H1 (cell line): Measurements from ENCODE around the gene C3orf18. TPM values are rescaled to one million over a fixed set of nuclear protein-coding genes. Genes with fewer than 3 reads are reported as not detected.
A peak's percentile ranks its signal among the peaks of the same experiment; 100 is the strongest.

Source experiments
- CTCF ChIA-PET: fragments of 300-600 bp; sonication (Branson Sonifier 250); formaldehyde crosslinking; loops from one replicate; lab custom pipeline; 2021; ENCODE audit not compliant: partially characterized antibody; lab: Charles Lee
- POLR2A ChIA-PET: fragments of 300-600 bp; sonication (Branson Sonifier 250); formaldehyde crosslinking; loops from one replicate; lab custom pipeline; 2021; ENCODE audit warnings: inconsistent platforms; ENCODE audit not compliant: partially characterized antibody; lab: Charles Lee
- DNase-seq, 2 experiments: peaks; one replicate each; pipeline versions ENCODE4 v3.0.0 to v3.0.0-alpha.2; 2010 to 2022; ENCODE audit warnings: low spot score in 2 of 2, low read depth in 1 of 2, mixed read lengths in 1 of 2
- FAIRE-seq: peaks from 2 replicates; lab custom pipeline; 2011; peaks lifted over from hg19 to GRCh38; lab: Jason Lieb, UNC
- H2AFZ ChIP-seq: 2 replicates; pipeline ENCODE4 v1.8.1; 2012; ENCODE audit warnings: low read length, inconsistent platforms
- H2AK5ac ChIP-seq: 2 replicates; pipeline ENCODE4 v1.6.1; 2013; ENCODE audit warnings: low read depth, low read length
- H2BK120ac ChIP-seq: replicated peaks from 2 replicates; pipeline ENCODE3; 2013; ENCODE audit warnings: low read depth, low read length, inconsistent platforms
- H2BK12ac ChIP-seq: 2 replicates; pipeline ENCODE4 v1.6.1; 2013; ENCODE audit warnings: low read depth, low read length
- H2BK15ac ChIP-seq: 2 replicates; pipeline ENCODE4 v1.6.1; 2013; ENCODE audit warnings: low read length
- H2BK20ac ChIP-seq: 2 replicates; pipeline ENCODE4 v1.6.1; 2013; ENCODE audit warnings: low read length
- H2BK5ac ChIP-seq: 2 replicates; pipeline ENCODE4 v1.6.1; 2013; ENCODE audit warnings: low read depth, low read length
- H3K14ac ChIP-seq: 2 replicates; pipeline ENCODE4 v1.6.1; 2013; ENCODE audit warnings: inconsistent platforms; ENCODE audit not compliant: insufficient read length
- H3K18ac ChIP-seq: 2 replicates; pipeline ENCODE4 v1.6.1; 2013; ENCODE audit warnings: low read length; ENCODE audit errors: extremely low read depth
- H3K23ac ChIP-seq: 2 replicates; pipeline ENCODE4 v1.6.1; 2013; ENCODE audit warnings: inconsistent platforms; ENCODE audit not compliant: insufficient read length
- H3K23me2 ChIP-seq: 2 replicates; pipeline ENCODE4 v1.6.1; 2013; ENCODE audit warnings: low read depth, low read length
- H3K27ac ChIP-seq: 2 replicates; pipeline ENCODE4 v1.6.1; 2011; ENCODE audit warnings: low read depth, low read length, inconsistent platforms
- H3K27me3 ChIP-seq, 4 experiments: replicated peaks in 1 of 4; 1 replicate in 1 of 4; 2 replicates in 3 of 4; pipeline versions ENCODE4 v1.6.1 to v1.8.1; 2011 to 2013; ENCODE audit warnings: low read length in 3 of 4, mild to moderate bottlenecking in 3 of 4, inconsistent platforms in 2 of 4, mixed read lengths in 2 of 4, moderate library complexity in 1 of 4; ENCODE audit not compliant: control insufficient read depth in 3 of 4, insufficient read depth in 3 of 4; ENCODE audit errors: extremely low read depth in 1 of 4
- H3K36me3 ChIP-seq, 4 experiments: 2 replicates each; pipeline versions ENCODE4 v1.6.1 to v1.8.1; 2011 to 2013; ENCODE audit warnings: mild to moderate bottlenecking in 4 of 4, low read length in 3 of 4, moderate library complexity in 2 of 4, control low read depth in 1 of 4, inconsistent platforms in 1 of 4; ENCODE audit not compliant: insufficient read depth in 4 of 4, control insufficient read depth in 2 of 4
- H3K4ac ChIP-seq: replicated peaks from 2 replicates; pipeline ENCODE3; 2013; ENCODE audit warnings: low read length, low read depth, mixed read lengths, inconsistent platforms; ENCODE audit not compliant: insufficient read length
- H3K4me1 ChIP-seq, 4 experiments: replicated peaks in 1 of 4; 1 replicate in 1 of 4; 2 replicates in 3 of 4; pipeline versions ENCODE4 v1.6.1 to v1.8.1; 2011 to 2013; ENCODE audit warnings: low read length in 3 of 4, inconsistent platforms in 2 of 4, mixed read lengths in 1 of 4; ENCODE audit not compliant: insufficient read depth in 4 of 4, control insufficient read depth in 3 of 4
- H3K4me2 ChIP-seq, 2 experiments: 2 replicates each; pipeline versions ENCODE4 v1.6.1 to v1.8.1; 2011 to 2013; ENCODE audit warnings: low read depth in 2 of 2, low read length in 2 of 2, control low read depth in 1 of 2, inconsistent platforms in 1 of 2, mild to moderate bottlenecking in 1 of 2; ENCODE audit not compliant: insufficient read depth in 1 of 2
- H3K4me3 ChIP-seq, 4 experiments: fragments of 200-600, 300-600 bp in 1 of 4; sonication (generic), shearing (Covaris generic), sonication (Bioruptor Twin) in 1 of 4; 2 replicates each; pipeline versions ENCODE4 v1.5.1 to v1.8.1; 2011 to 2016; ENCODE audit warnings: low read length in 4 of 4, low read depth in 3 of 4, control low read depth in 2 of 4, inconsistent platforms in 2 of 4, mild to moderate bottlenecking in 2 of 4, mixed read lengths in 1 of 4, moderate library complexity in 1 of 4; ENCODE audit not compliant: insufficient read depth in 2 of 4; ENCODE audit errors: extremely low read depth in 1 of 4
- H3K56ac ChIP-seq: replicated peaks from 2 replicates; pipeline ENCODE3; 2013; ENCODE audit warnings: low read depth, mild to moderate bottlenecking, mixed read lengths, low read length, inconsistent platforms; ENCODE audit not compliant: insufficient read length
- H3K79me1 ChIP-seq: 2 replicates; pipeline ENCODE4 v1.6.1; 2013; ENCODE audit warnings: low read depth, low read length, control low read depth
- H3K79me2 ChIP-seq, 2 experiments: 2 replicates each; pipeline versions ENCODE4 v1.6.1 to v1.8.1; 2012 to 2013; ENCODE audit warnings: low read length in 2 of 2, mild to moderate bottlenecking in 2 of 2, inconsistent platforms in 1 of 2; ENCODE audit not compliant: insufficient read depth in 2 of 2, control insufficient read depth in 1 of 2
- H3K9ac ChIP-seq, 4 experiments: replicated peaks in 1 of 4; 1 replicate in 1 of 4; 2 replicates in 3 of 4; pipeline versions ENCODE4 v1.6.1 to v1.8.1; 2011 to 2013; ENCODE audit warnings: low read depth in 3 of 4, low read length in 3 of 4, control low read depth in 2 of 4, mild to moderate bottlenecking in 2 of 4, moderate library complexity in 2 of 4, inconsistent platforms in 1 of 4; ENCODE audit errors: extremely low read depth in 1 of 4
- H3K9me3 ChIP-seq, 2 experiments: 2 replicates each; pipeline versions ENCODE4 v1.6.1 to v1.8.1; 2012 to 2013; ENCODE audit warnings: mild to moderate bottlenecking in 2 of 2, moderate library complexity in 2 of 2, control low read depth in 1 of 2, inconsistent platforms in 1 of 2, low read depth in 1 of 2, low read length in 1 of 2, mixed read lengths in 1 of 2; ENCODE audit not compliant: insufficient read depth in 2 of 2
- H4K20me1 ChIP-seq, 2 experiments: replicated peaks in 1 of 2; 2 replicates each; pipeline versions ENCODE3 to v1.8.1; 2011 to 2013; ENCODE audit warnings: inconsistent platforms in 2 of 2, low read length in 2 of 2, mild to moderate bottlenecking in 1 of 2; ENCODE audit not compliant: insufficient read depth in 2 of 2, control insufficient read depth in 1 of 2
- H4K5ac ChIP-seq: 2 replicates; pipeline ENCODE4 v1.6.1; 2013; ENCODE audit warnings: low read length, low read depth, mixed read lengths, inconsistent platforms; ENCODE audit not compliant: insufficient read length
- H4K8ac ChIP-seq: 2 replicates; pipeline ENCODE4 v1.8.0; 2013; ENCODE audit warnings: mild to moderate bottlenecking, moderate library complexity, low read length, inconsistent platforms; ENCODE audit not compliant: insufficient read depth; ENCODE audit errors: extremely low read depth
- H4K91ac ChIP-seq: replicated peaks from 2 replicates; pipeline ENCODE3; 2013; ENCODE audit warnings: low read length, mixed read lengths, inconsistent platforms; ENCODE audit not compliant: insufficient read length
- CREB1 ChIP-seq: IDR thresholded peaks from 2 replicates; pipeline ENCODE4 v1.6.1; 2012; ENCODE audit warnings: inconsistent platforms
- JUN ChIP-seq: IDR thresholded peaks from 2 replicates; pipeline ENCODE4 v1.6.1; 2011; ENCODE audit warnings: low read depth, mild to moderate bottlenecking, improper control_type of control experiment, low read length
- RFX5 ChIP-seq: IDR thresholded peaks from 2 replicates; pipeline ENCODE4 v1.6.1; 2011; ENCODE audit warnings: low read depth, low read length, improper control_type of control experiment, borderline replicate concordance
- SAP30 ChIP-seq: fragments of 300-600 bp; sonication (generic); IDR thresholded peaks from 2 replicates; pipeline ENCODE4 v1.7.1; 2012; ENCODE audit warnings: low read length, moderate library complexity, mild to moderate bottlenecking, inconsistent platforms; ENCODE audit not compliant: insufficient read depth, insufficient replicate concordance
- SUZ12 ChIP-seq: fragments of 200-600 bp; sonication (generic); IDR thresholded peaks from 2 replicates; pipeline ENCODE4 v1.6.1; 2012; ENCODE audit warnings: mild to moderate bottlenecking, inconsistent platforms, low read length, moderate library complexity, mixed read lengths
- WGBS, 2 experiments: shearing (Covaris generic) in 1 of 2; methylation state at CpG; one replicate each; pipeline versions ENCODE4 v1.1.6 to v1.1.7; 2013 to 2015; ENCODE audit warnings: low lambda C conversion rate in 2 of 2, mixed read lengths in 2 of 2, inconsistent platforms in 1 of 2, low coverage in 1 of 2, missing lambda C conversion rate in 1 of 2; ENCODE audit not compliant: insufficient replicate concordance in 2 of 2, insufficient coverage in 1 of 2, insufficient read length in 1 of 2; ENCODE audit errors: extremely low coverage in 1 of 2, missing lambda C conversion rate in 1 of 2; 5-methylcytosine and 5-hydroxymethylcytosine counted together
- polyA plus RNA-seq, 7 experiments: library from polyadenylated mRNA; depleted of rRNA in 3 of 7; stranded (reverse) in 5 of 7; unstranded in 2 of 7; fragments of >200 nt in 5 of 7; fragments of 200-250 nt in 2 of 7; gene quantifications; 1 replicate in 5 of 7; 2 replicates in 1 of 7; 4 replicates in 1 of 7; pipeline versions ENCODE4 v1.2.1 to v1.2.3, GENCODE V29; 2011 to 2013; ENCODE audit warnings: missing spikeins in 2 of 7, mixed read lengths in 2 of 7
- total RNA-seq: library from RNA; stranded (reverse); fragmentation: NEBNext Ultra II Directional; extraction: Animal tissue kit (Norgen Biotek cat#: 25700); gene quantifications from 2 replicates; pipeline ENCODE4 v1.2.1, GENCODE V29; 2021
- TF ChIP-seq, protein P1 (sequence below), 3 experiments: IDR thresholded peaks; 1 replicate in 2 of 3; 2 replicates in 1 of 3; pipeline versions ENCODE4 v1.5.1 to v1.6.1; 2011; ENCODE audit warnings: low read length in 3 of 3, mild to moderate bottlenecking in 3 of 3, inconsistent platforms in 2 of 3, low read depth in 1 of 3, moderate library complexity in 1 of 3; ENCODE audit not compliant: insufficient read depth in 1 of 3; ENCODE audit errors: control extremely low read depth in 1 of 3

Gene C3orf18
- total and polyA plus RNA-seq, 2 of the 8 experiments (the other 6 are each of a cell fraction or from before 2014, with no cell fraction given): 7.5 to 15.0 TPM

DNA sequence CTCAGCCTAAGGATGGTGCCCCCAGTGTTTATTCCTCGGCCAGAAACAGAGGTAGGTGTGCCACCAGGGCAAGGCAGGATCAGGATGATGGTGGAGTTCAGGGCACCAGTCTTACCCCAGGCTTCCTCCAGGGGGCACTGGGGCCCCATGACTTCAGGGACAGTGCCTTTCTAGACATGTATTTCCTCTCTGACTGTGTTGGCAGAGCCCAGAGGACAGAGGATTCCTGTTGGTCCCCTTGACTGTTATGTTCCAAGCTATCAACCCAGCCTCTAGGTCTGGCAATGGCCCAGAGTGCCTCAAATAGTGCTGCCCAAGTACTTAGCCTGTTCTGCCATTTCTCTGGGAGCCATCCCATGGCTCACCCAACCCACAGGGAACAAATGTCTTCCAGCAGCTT is 4.6 kb upstream of the C3orf18 start:
- no peak overlapping the region for H2BK120ac ChIP-seq
- no peaks in the 10 kb centered on the region for H3K9me3 ChIP-seq
- no peak overlapping the region for H4K91ac ChIP-seq
- peaks cover 0 to 3% (median 1%) of the 10 kb centered on the region in 4 experiments; a peak in 4 of 7 replicates for H3K4me1 ChIP-seq
- peaks cover 11% of the 10 kb centered on the region; the same call in 1 of the 2 replicates for H3K23me2 ChIP-seq
- no peak overlapping the region for H3K14ac ChIP-seq
- no peaks in the 10 kb centered on the region for H4K20me1 ChIP-seq
- H3K18ac ChIP-seq: no peak overlapping the region
- H2BK15ac ChIP-seq: no peak overlapping the region
- no peak overlapping the region for H3K56ac ChIP-seq
- peak; percentile 48 for FAIRE-seq
- DNase-seq: peak in 1 of 2 experiments; percentile 88
- no peak overlapping the region for H2BK5ac ChIP-seq
- H2AK5ac ChIP-seq: no peak overlapping the region
- no peak overlapping the region for H3K4me2 ChIP-seq
- H2BK20ac ChIP-seq: no peak overlapping the region
- H2BK12ac ChIP-seq: no peak overlapping the region
- no peak overlapping the region; the same call in 1 of the 2 replicates for H4K8ac ChIP-seq
- no peak overlapping the region for H3K9ac ChIP-seq
- H4K5ac ChIP-seq: no peak overlapping the region
- H3K27me3 ChIP-seq: no peaks in the 10 kb centered on the region
- CTCF ChIA-PET: interaction anchor here (0.6 to 46.5 kb wide), 21 partner anchors 8 to 818 kb away, joined by 3 to 863 read pairs (median 3); partner anchors contain the start of genes CISH and MAPKAPK3
- no peaks in the 10 kb centered on the region; the same call in 1 of the 2 replicates for H3K79me1 ChIP-seq
- no peak overlapping the region for H3K4me3 ChIP-seq
- 87% methylated on average over 1 of the region's 1 CpG; no CpG with 5 or more reads in 1 of the 2 experiments for WGBS, 2 experiments
- H3K79me2 ChIP-seq: no peaks in the 10 kb centered on the region
- no peak overlapping the region for H3K23ac ChIP-seq
- H3K4ac ChIP-seq: no peak overlapping the region
- H2AFZ ChIP-seq: no peak overlapping the region
- no peak overlapping the region for H3K27ac ChIP-seq
- POLR2A ChIA-PET: interaction anchor here (1.1 to 1.8 kb wide), 2 partner anchors 13 to 40 kb away, joined by 4 to 6 read pairs; partner anchors contain the start of gene CISH
- H3K36me3 ChIP-seq: no peaks in the 10 kb centered on the region
- TF ChIP-seq CREB1 (no peak), SAP30 (no peak), JUN (no peak), SUZ12 (no peak), RFX5 (no peak)
- TF ChIP-seq, protein P1, sequence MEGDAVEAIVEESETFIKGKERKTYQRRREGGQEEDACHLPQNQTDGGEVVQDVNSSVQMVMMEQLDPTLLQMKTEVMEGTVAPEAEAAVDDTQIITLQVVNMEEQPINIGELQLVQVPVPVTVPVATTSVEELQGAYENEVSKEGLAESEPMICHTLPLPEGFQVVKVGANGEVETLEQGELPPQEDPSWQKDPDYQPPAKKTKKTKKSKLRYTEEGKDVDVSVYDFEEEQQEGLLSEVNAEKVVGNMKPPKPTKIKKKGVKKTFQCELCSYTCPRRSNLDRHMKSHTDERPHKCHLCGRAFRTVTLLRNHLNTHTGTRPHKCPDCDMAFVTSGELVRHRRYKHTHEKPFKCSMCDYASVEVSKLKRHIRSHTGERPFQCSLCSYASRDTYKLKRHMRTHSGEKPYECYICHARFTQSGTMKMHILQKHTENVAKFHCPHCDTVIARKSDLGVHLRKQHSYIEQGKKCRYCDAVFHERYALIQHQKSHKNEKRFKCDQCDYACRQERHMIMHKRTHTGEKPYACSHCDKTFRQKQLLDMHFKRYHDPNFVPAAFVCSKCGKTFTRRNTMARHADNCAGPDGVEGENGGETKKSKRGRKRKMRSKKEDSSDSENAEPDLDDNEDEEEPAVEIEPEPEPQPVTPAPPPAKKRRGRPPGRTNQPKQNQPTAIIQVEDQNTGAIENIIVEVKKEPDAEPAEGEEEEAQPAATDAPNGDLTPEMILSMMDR (IDR thresholded peaks at IDR 0.05; ENCODE audit: control extremely low read depth in 1 of 3, insufficient read depth in 1 of 3, low read depth in 1 of 3, low read length in 3 of 3): peak in 2 of 3 experiments; percentile 85 to 94; a peak in 3 of 4 replicates
